ENCODE data around the gene LRRC8C.

The LRRC8C gene

GRCh38 chr1:89670163-89670562 is 37.2 kb downstream of the LRRC8C start:
- no peak overlapping the region for H3K9ac ChIP-seq (ENCODE audit: low read length in 5 of 5)
- no peak overlapping the region for H3K27ac ChIP-seq (ENCODE audit: low read depth, low read length)
- no peaks in the 10 kb centered on the region for H3K27me3 ChIP-seq (ENCODE audit: control insufficient read depth in 5 of 5, insufficient read depth in 4 of 5, low read length in 5 of 5)
- H3K4me1 ChIP-seq (ENCODE audit: control insufficient read depth in 5 of 5, insufficient read depth in 5 of 5, low read length in 5 of 5), result peaks cover 0 to 40% (median 10%) of the 10 kb centered on the region in 5 donors
- H3K4me3 ChIP-seq (ENCODE audit: low read depth in 1 of 5, low read length in 5 of 5), result no peak overlapping the region
- no peaks in the 10 kb centered on the region for H3K9me3 ChIP-seq (ENCODE audit: control insufficient read depth in 5 of 5, low read length in 5 of 5)
- peaks cover 0 to 3% (median 0%) of the 10 kb centered on the region in 5 donors for H3K36me3 ChIP-seq (ENCODE audit: control insufficient read depth in 5 of 5, insufficient read depth in 5 of 5, low read length in 5 of 5)

- peaks cover 0 to 39% (median 10%) of the 10 kb centered on the region in 5 donors for H3K4me1 ChIP-seq (ENCODE audit: control insufficient read depth in 5 of 5, insufficient read depth in 5 of 5, low read length in 5 of 5)
- peaks cover 0 to 3% (median 0%) of the 10 kb centered on the region in 5 donors for H3K36me3 ChIP-seq (ENCODE audit: control insufficient read depth in 5 of 5, insufficient read depth in 5 of 5, low read length in 5 of 5)
Observed at GRCh38 chr1:89670711-89671110, 37.8 kb downstream of the LRRC8C start.

GRCh38 chr1:89671775-89672488 is 39.0 kb downstream of the LRRC8C start:
- H3K4me1 ChIP-seq (ENCODE audit: control insufficient read depth in 5 of 5, insufficient read depth in 5 of 5, low read length in 5 of 5), result peaks cover 0 to 33% (median 10%) of the 10 kb centered on the region in 5 donors
- no peaks in the 10 kb centered on the region for H3K36me3 ChIP-seq (ENCODE audit: control insufficient read depth in 5 of 5, insufficient read depth in 5 of 5, low read length in 5 of 5)
- no peaks in the 10 kb centered on the region for H3K27me3 ChIP-seq (ENCODE audit: control insufficient read depth in 5 of 5, insufficient read depth in 4 of 5, low read length in 5 of 5)
- H3K27ac ChIP-seq (ENCODE audit: low read depth, low read length), result no peak overlapping the region
- no peak overlapping the region for H3K4me3 ChIP-seq (ENCODE audit: low read depth in 1 of 5, low read length in 5 of 5)
- H3K9ac ChIP-seq (ENCODE audit: low read length in 5 of 5), result no peak overlapping the region
- no peaks in the 10 kb centered on the region for H3K9me3 ChIP-seq (ENCODE audit: control insufficient read depth in 5 of 5, low read length in 5 of 5)

More at GRCh38 chr1:89670711-89671110, 37.8 kb downstream of the LRRC8C start:
- H3K27me3 ChIP-seq (ENCODE audit: control insufficient read depth in 5 of 5, insufficient read depth in 4 of 5, low read length in 5 of 5), result no peaks in the 10 kb centered on the region
- no peak overlapping the region for H3K9ac ChIP-seq (ENCODE audit: low read length in 5 of 5)
- H3K9me3 ChIP-seq (ENCODE audit: control insufficient read depth in 5 of 5, low read length in 5 of 5), result no peaks in the 10 kb centered on the region
- peak overlapping the region; percentile 4 for H3K27ac ChIP-seq (ENCODE audit: low read depth, low read length)
- H3K4me3 ChIP-seq (ENCODE audit: low read depth in 1 of 5, low read length in 5 of 5), result no peak overlapping the region

GRCh38 chr1:89672489-89673183 is 39.7 kb downstream of the LRRC8C start:
- no peaks in the 10 kb centered on the region for H3K36me3 ChIP-seq (ENCODE audit: control insufficient read depth in 5 of 5, insufficient read depth in 5 of 5, low read length in 5 of 5)

GRCh38 chr1:89673251-89673650 is 40.3 kb downstream of the LRRC8C start:
- peaks cover 0 to 21% (median 9%) of the 10 kb centered on the region in 5 donors for H3K4me1 ChIP-seq (ENCODE audit: control insufficient read depth in 5 of 5, insufficient read depth in 5 of 5, low read length in 5 of 5)
- no peak overlapping the region for H3K9ac ChIP-seq (ENCODE audit: low read length in 5 of 5)
- no peak overlapping the region for H3K27ac ChIP-seq (ENCODE audit: low read depth, low read length)
- H3K4me3 ChIP-seq (ENCODE audit: low read depth in 1 of 5, low read length in 5 of 5), result no peak overlapping the region
- H3K9me3 ChIP-seq (ENCODE audit: control insufficient read depth in 5 of 5, low read length in 5 of 5), result no peaks in the 10 kb centered on the region
- no peaks in the 10 kb centered on the region for H3K27me3 ChIP-seq (ENCODE audit: control insufficient read depth in 5 of 5, insufficient read depth in 4 of 5, low read length in 5 of 5)
- H3K36me3 ChIP-seq (ENCODE audit: control insufficient read depth in 5 of 5, insufficient read depth in 5 of 5, low read length in 5 of 5), result no peaks in the 10 kb centered on the region

More at GRCh38 chr1:89672489-89673183, 39.7 kb downstream of the LRRC8C start:
- Histone ChIP-seq H3K9me3 (ENCODE audit: control insufficient read depth in 5 of 5, low read length in 5 of 5) (no peaks in the 10 kb centered on the region), H3K9ac (ENCODE audit: low read length in 5 of 5) (no peak overlapping the region), H3K4me3 (ENCODE audit: low read depth in 1 of 5, low read length in 5 of 5) (no peak overlapping the region), H3K27me3 (ENCODE audit: control insufficient read depth in 5 of 5, insufficient read depth in 4 of 5, low read length in 5 of 5) (no peaks in the 10 kb centered on the region), H3K4me1 (ENCODE audit: control insufficient read depth in 5 of 5, insufficient read depth in 5 of 5, low read length in 5 of 5) (peaks cover 0 to 27% (median 10%) of the 10 kb centered on the region in 5 donors), H3K27ac (ENCODE audit: low read depth, low read length) (no peak overlapping the region)

- H3K27ac ChIP-seq (ENCODE audit: low read depth, low read length), result no peak overlapping the region
- no peaks in the 10 kb centered on the region for H3K27me3 ChIP-seq (ENCODE audit: control insufficient read depth in 5 of 5, insufficient read depth in 4 of 5, low read length in 5 of 5)
- H3K9me3 ChIP-seq (ENCODE audit: control insufficient read depth in 5 of 5, low read length in 5 of 5), result no peaks in the 10 kb centered on the region
Observed at GRCh38 chr1:89675677-89676076, 42.8 kb downstream of the LRRC8C start.

GRCh38 chr1:89681045-89681729 is 48.3 kb downstream of the LRRC8C start:
- H3K27me3 ChIP-seq (ENCODE audit: control insufficient read depth in 5 of 5, insufficient read depth in 4 of 5, low read length in 5 of 5), result no peaks in the 10 kb centered on the region
- no peaks in the 10 kb centered on the region for H3K9me3 ChIP-seq (ENCODE audit: control insufficient read depth in 5 of 5, low read length in 5 of 5)
- no peak overlapping the region for H3K27ac ChIP-seq (ENCODE audit: low read depth, low read length)
- no peak overlapping the region for H3K4me3 ChIP-seq (ENCODE audit: low read depth in 1 of 5, low read length in 5 of 5)
- no peaks in the 10 kb centered on the region for H3K36me3 ChIP-seq (ENCODE audit: control insufficient read depth in 5 of 5, insufficient read depth in 5 of 5, low read length in 5 of 5)
- peaks cover 0 to 8% (median 0%) of the 10 kb centered on the region in 5 donors for H3K4me1 ChIP-seq (ENCODE audit: control insufficient read depth in 5 of 5, insufficient read depth in 5 of 5, low read length in 5 of 5)
- H3K9ac ChIP-seq (ENCODE audit: low read length in 5 of 5), result no peak overlapping the region

More at GRCh38 chr1:89675677-89676076, 42.8 kb downstream of the LRRC8C start:
- H3K4me1 ChIP-seq (ENCODE audit: control insufficient read depth in 5 of 5, insufficient read depth in 5 of 5, low read length in 5 of 5), result peaks cover 0 to 11% (median 8%) of the 10 kb centered on the region in 5 donors
- H3K4me3 ChIP-seq (ENCODE audit: low read depth in 1 of 5, low read length in 5 of 5), result no peak overlapping the region
- H3K36me3 ChIP-seq (ENCODE audit: control insufficient read depth in 5 of 5, insufficient read depth in 5 of 5, low read length in 5 of 5), result no peaks in the 10 kb centered on the region
- no peak overlapping the region for H3K9ac ChIP-seq (ENCODE audit: low read length in 5 of 5)

- H3K9ac ChIP-seq (ENCODE audit: low read length in 5 of 5), result no peak overlapping the region
Observed at GRCh38 chr1:89682611-89683010, 49.7 kb downstream of the LRRC8C start.

GRCh38 chr1:89685461-89685860 is 52.5 kb downstream of the LRRC8C start:
- Histone ChIP-seq H3K36me3 (ENCODE audit: control insufficient read depth in 5 of 5, insufficient read depth in 5 of 5, low read length in 5 of 5) (peaks cover 8 to 28% (median 21%) of the 10 kb centered on the region in 5 donors), H3K27ac (ENCODE audit: low read depth, low read length) (no peak overlapping the region), H3K27me3 (ENCODE audit: control insufficient read depth in 5 of 5, insufficient read depth in 4 of 5, low read length in 5 of 5) (no peaks in the 10 kb centered on the region), H3K9me3 (ENCODE audit: control insufficient read depth in 5 of 5, low read length in 5 of 5) (no peaks in the 10 kb centered on the region), H3K4me1 (ENCODE audit: control insufficient read depth in 5 of 5, insufficient read depth in 5 of 5, low read length in 5 of 5) (peaks cover 0 to 8% (median 8%) of the 10 kb centered on the region in 5 donors), H3K4me3 (ENCODE audit: low read depth in 1 of 5, low read length in 5 of 5) (no peak overlapping the region), H3K9ac (ENCODE audit: low read length in 5 of 5) (no peak overlapping the region)

More at GRCh38 chr1:89682611-89683010, 49.7 kb downstream of the LRRC8C start:
- Histone ChIP-seq H3K27me3 (ENCODE audit: control insufficient read depth in 5 of 5, insufficient read depth in 4 of 5, low read length in 5 of 5) (no peaks in the 10 kb centered on the region), H3K36me3 (ENCODE audit: control insufficient read depth in 5 of 5, insufficient read depth in 5 of 5, low read length in 5 of 5) (peaks cover 0 to 10% (median 5%) of the 10 kb centered on the region in 5 donors), H3K9me3 (ENCODE audit: control insufficient read depth in 5 of 5, low read length in 5 of 5) (no peaks in the 10 kb centered on the region), H3K4me3 (ENCODE audit: low read depth in 1 of 5, low read length in 5 of 5) (no peak overlapping the region), H3K4me1 (ENCODE audit: control insufficient read depth in 5 of 5, insufficient read depth in 5 of 5, low read length in 5 of 5) (peaks cover 0 to 8% (median 0%) of the 10 kb centered on the region in 5 donors), H3K27ac (ENCODE audit: low read depth, low read length) (no peak overlapping the region)

All from subcutaneous abdominal adipose tissue (tissue), 5 donors.